Hematopoietic multipotent progenitor cell treated with erythropoietin and hydrocortisone succinate and interleukin-3 and kit ligand, for 15 days (in vitro differentiated cells): Measurements from ENCODE around the gene SDC4.
A peak's percentile ranks its signal among the peaks of the same experiment; 100 is the strongest.

Experiments used
- DNase-seq: peaks from one replicate; pipeline ENCODE4 v3.0.0-alpha.2; 2015; ENCODE audit warnings: low spot score

Gene SDC4

GRCh38 chr20:45318948-45319347, 29.3 kb downstream of the SDC4 start:
- DNase-seq = no peak

GRCh38 chr20:45318386-45318939, 29.8 kb downstream of the SDC4 start:
- DNase-seq = no peak

- DNase-seq = no peak
Measured at GRCh38 chr20:45317826-45318225, 30.4 kb downstream of the SDC4 start.

GRCh38 chr20:45316150-45317080, 31.8 kb downstream of the SDC4 start:
- DNase-seq = no peak

- DNase-seq = no peak
Measured at GRCh38 chr20:45315672-45316071, 32.6 kb downstream of the SDC4 start.

- DNase-seq = no peak
Measured at GRCh38 chr20:45313943-45314342, 34.3 kb downstream of the SDC4 start.

- no peak for DNase-seq
Measured at GRCh38 chr20:45313065-45313695, 35.0 kb downstream of the SDC4 start.

GRCh38 chr20:45312241-45312640, 36.0 kb downstream of the SDC4 start:
- DNase-seq = no peak

GRCh38 chr20:45311589-45312211, 36.5 kb downstream of the SDC4 start:
- peak; percentile 34 for DNase-seq

GRCh38 chr20:45309075-45309474, 39.1 kb downstream of the SDC4 start:
- no peak for DNase-seq

- DNase-seq = no peak
Measured at GRCh38 chr20:45308117-45308778, 40.0 kb downstream of the SDC4 start, which contains the start of gene MATN4. MATN4 (minus strand) TSS chr20:45308299; CDS start chr20:45305582, 2,717 bp downstream.

- no peak for DNase-seq
Measured at GRCh38 chr20:45307076-45307640, 41.1 kb downstream of the SDC4 start.

GRCh38 chr20:45306431-45306982, 41.7 kb downstream of the SDC4 start, which contains the start of gene RBPJL:
RBPJL (plus strand) TSS chr20:45306840; CDS start chr20:45306923, 83 bp downstream.
- peak; percentile 45 for DNase-seq

GRCh38 chr20:45305262-45305661, 43.0 kb downstream of the SDC4 start:
- no peak for DNase-seq

GRCh38 chr20:45304464-45304999, 43.7 kb downstream of the SDC4 start:
- DNase-seq = no peak

GRCh38 chr20:45303586-45304463, 44.4 kb downstream of the SDC4 start:
- DNase-seq = no peak

GRCh38 chr20:45301824-45302271, 46.4 kb downstream of the SDC4 start:
- DNase-seq = no peak

- no peak for DNase-seq
Measured at GRCh38 chr20:45300961-45301360, 47.3 kb downstream of the SDC4 start.

- no peak for DNase-seq
Measured at GRCh38 chr20:45299786-45300185, 48.4 kb downstream of the SDC4 start.
